Psoas muscle (tissue), 8 donors: ENCODE data around the gene B3GALT6. TPM values are rescaled to one million over a fixed set of nuclear protein-coding genes. Genes with fewer than 3 reads are reported as not detected.

ENCODE experiments used
- ATAC-seq, 4 donors: fragments of 200-7000 bp; cut with Tn5 transposase; one replicate each; pipeline ENCODE4 v1.9.1; 2020; ENCODE audit warnings: moderate library complexity in 3 of 4, mild to moderate bottlenecking in 2 of 4
- DNase-seq, 2 donors: peaks; one replicate each; pipeline ENCODE4 v3.0.0-alpha.2; 2020
- H3K27ac ChIP-seq: fragments of 200-600 bp; one replicate; pipeline ENCODE4 v1.8.0; 2022
- H3K27me3 ChIP-seq, 3 donors: fragments of 200-600 bp in 1 of 3; one replicate each; pipeline versions ENCODE4 v1.6.1 to v1.8.0; 2013 to 2022; ENCODE audit warnings: low read length in 2 of 3, mild to moderate bottlenecking in 2 of 3, moderate library complexity in 1 of 3; ENCODE audit not compliant: insufficient read depth in 3 of 3
- H3K36me3 ChIP-seq, 2 donors: fragments of 200-600 bp in 1 of 2; one replicate each; pipeline versions ENCODE4 v1.6.1 to v1.8.0; 2013 to 2022; ENCODE audit warnings: low read depth in 1 of 2, mild to moderate bottlenecking in 1 of 2, moderate library complexity in 1 of 2; ENCODE audit not compliant: insufficient read depth in 1 of 2
- H3K4me1 ChIP-seq: fragments of 200-600 bp; one replicate; pipeline ENCODE4 v1.8.0; 2022
- H3K4me3 ChIP-seq: fragments of 200-600 bp; one replicate; pipeline ENCODE4 v1.8.0; 2022; ENCODE audit warnings: mild to moderate bottlenecking
- H3K9me3 ChIP-seq: fragments of 200-600 bp; one replicate; pipeline ENCODE4 v1.8.0; 2022
- CTCF ChIP-seq: fragments of 200-600 bp; IDR thresholded peaks from one replicate; pipeline ENCODE4 v1.8.0; 2022; ENCODE audit warnings: antibody characterized with exemption
- WGBS, 3 donors: extraction: QIAGEN DNeasy Blood & Tissue Kit; methylation state at CpG; one replicate each; pipeline versions ENCODE4 v1.1.6 to v1.1.7; 2013; 5-methylcytosine and 5-hydroxymethylcytosine counted together
- intact Hi-C, 2 donors: fragments of 100-400 bp; cut with DNase I; formaldehyde crosslinking; loops; one replicate each; pipeline versions ENCODE4 v1.11.0 to v1.14.2; 2022
- polyA plus RNA-seq, 3 donors: library from polyadenylated mRNA; stranded (reverse); fragments of 200-250 nt; gene quantifications; one replicate each; pipeline ENCODE4 v1.2.3, GENCODE V29; 2013
- total RNA-seq, 4 donors: library from RNA; stranded (reverse); fragmentation: NEBNext Ultra II Directional in 2 of 4; extraction: Animal tissue kit (Norgen Biotek cat#: 25700) in 2 of 4; gene quantifications; one replicate each; pipeline versions ENCODE4 v1.2.1 to v1.2.4, GENCODE V29; 2021 to 2023
- donor health status: healthy with polysubstance abuse.
- donor health status: DM: no; HTN: no; CAD: no; lungs with moderate emphysema.
- donor health status: Bipolar disorder and iron deficiency.
- donor health status: healthy.
- donor health status: DM: yes; HTN: yes; CAD: no.
- donor health status: DM: no; HTN: no; CAD: no.
- donor health status: DM: no; HTN: no; CAD: no.
- donor health status: DM: yes; HTN: yes; CAD: no.

The B3GALT6 gene
- total and polyA plus RNA-seq, 7 donors, result 7.7 to 30.3 (median 11.4) TPM

- H3K4me3 ChIP-seq, result no peak overlapping the region
- H3K36me3 ChIP-seq, result peaks cover 0 to 64% of the 10 kb centered on the region in 2 donors
- 90 to 95% (median 92%) methylated on average over 39 of the region's 39 CpGs for WGBS, 3 donors
- TF ChIP-seq CTCF, result no peak
- intact Hi-C loops, result no loop called here
- DNase-seq (no peak), ATAC-seq (no peak)
- H3K27ac ChIP-seq, result no peak overlapping the region
- H3K9me3 ChIP-seq, result no peaks in the 10 kb centered on the region
- H3K4me1 ChIP-seq, result peaks cover 34% of the 10 kb centered on the region
- H3K27me3 ChIP-seq, result no peaks in the 10 kb centered on the region
These were observed 35.6 kb downstream of the B3GALT6 start for GRCh38 chr1:1267488-1268283.

GRCh38 chr1:1268284-1268682 lies 36.2 kb downstream of the B3GALT6 start:
- Histone ChIP-seq H3K4me3 (no peak overlapping the region), H3K27ac (no peak overlapping the region), H3K27me3 (no peaks in the 10 kb centered on the region), H3K9me3 (no peaks in the 10 kb centered on the region), H3K4me1 (peaks cover 35% of the 10 kb centered on the region), H3K36me3 (peaks cover 0 to 58% of the 10 kb centered on the region in 2 donors)
- DNase-seq (no peak), ATAC-seq (no peak)
- intact Hi-C loops, result no loop called here
- TF ChIP-seq CTCF, result no peak
- WGBS, 3 donors, result 91 to 96% (median 91%) methylated on average over 13 of the region's 13 CpGs

- intact Hi-C loops, result loop anchor here (5.0 to 10.0 kb wide), 3 partner anchors 39 to 236 kb away; partner anchors contain the start of genes B3GALT6 (in 2 of the 2), SDF4 (in 2 of the 2) and C1orf159 (in 1 of the 2)
- ATAC-seq, result no peak
- Histone ChIP-seq H3K4me3 (peak overlapping the region; percentile 71), H3K27me3 (no peaks in the 10 kb centered on the region), H3K4me1 (peaks cover 45% of the 10 kb centered on the region), H3K9me3 (no peaks in the 10 kb centered on the region), H3K36me3 (peaks cover 0 to 36% of the 10 kb centered on the region in 2 donors), H3K27ac (peak overlapping the region; percentile 14)
- no peak for DNase-seq
- 38 to 57% (median 53%) methylated on average over 7 of the region's 7 CpGs for WGBS, 3 donors
- no peak for TF ChIP-seq CTCF
These were observed 38.8 kb downstream of the B3GALT6 start for GRCh38 chr1:1270813-1271212.

GRCh38 chr1:1272341-1273208 lies 40.5 kb downstream of the B3GALT6 start:
- TF ChIP-seq CTCF, result no peak
- Histone ChIP-seq H3K27me3 (no peaks in the 10 kb centered on the region), H3K27ac (peak overlapping the region; percentile 88), H3K4me1 (peaks cover 45% of the 10 kb centered on the region), H3K4me3 (peak overlapping the region; percentile 71), H3K9me3 (no peaks in the 10 kb centered on the region), H3K36me3 (peaks cover 0 to 18% of the 10 kb centered on the region in 2 donors)
- DNase-seq, result peak in 1 of 2 donors; percentile 62
- ATAC-seq, result no peak
- intact Hi-C loops, result loop anchor here (2.0 to 10.0 kb wide), 4 partner anchors 40 to 238 kb away; partner anchors contain the start of genes B3GALT6 (in 2 of the 2), SDF4 (in 2 of the 2), C1orf159 (in 1 of the 2) and DVL1 (in 1 of the 2)
- WGBS, 3 donors, result 21 to 26% (median 23%) methylated on average over 43 of the region's 43 CpGs
